Measurements from ENCODE around the gene PLS1.
"Not testable (repeated sequence)": the region's sequence is repeated elsewhere in the genome, so short reads cannot be mapped to it uniquely, and the experiment has no call there.

PLS1 gene

DNA sequence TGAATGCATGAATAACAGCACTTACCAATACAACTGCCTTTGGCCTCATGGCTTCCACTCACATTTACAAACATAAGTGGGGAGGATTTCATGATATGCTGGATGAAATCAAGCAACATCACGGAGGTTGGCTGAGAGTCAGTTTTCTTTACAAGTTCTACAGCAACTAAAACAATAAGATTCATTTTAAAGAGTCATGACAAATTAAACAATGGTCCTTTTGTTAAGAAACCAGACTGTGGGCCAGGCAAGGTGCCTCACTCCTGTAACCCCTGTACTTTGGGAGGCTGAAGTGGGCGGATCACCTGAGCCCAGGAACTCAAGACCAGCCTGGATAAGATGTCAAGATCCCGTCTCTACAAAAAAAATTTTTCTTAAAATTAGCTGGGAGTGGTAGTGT is 30.1 kb upstream of the PLS1 start:
- no peak for DNase-seq
- Histone ChIP-seq H3K4me1 (ENCODE audit: control extremely low read depth in 1 of 4, control insufficient read depth in 4 of 4, insufficient read depth in 4 of 4, low read length in 3 of 4) (no peaks in the 10 kb centered on the region), H3K27ac (ENCODE audit: insufficient read depth in 1 of 2, low read depth in 1 of 2, low read length in 2 of 2, poor library complexity in 1 of 2, severe bottlenecking in 2 of 2) (no peak overlapping the region), H3K36me3 (ENCODE audit: control insufficient read depth in 4 of 4, insufficient read depth in 4 of 4, low read length in 3 of 4) (peaks cover 9 to 51% (median 26%) of the 10 kb centered on the region in 4 experiments), H3K4me3 (ENCODE audit: control insufficient read depth in 1 of 7, extremely low read depth in 1 of 7, insufficient read depth in 4 of 7, low read depth in 2 of 7, low read length in 6 of 7) (no peak overlapping the region), H3K9me3 (ENCODE audit: control extremely low read depth in 1 of 5, control insufficient read depth in 4 of 5, insufficient read depth in 2 of 5, low read depth in 1 of 5, low read length in 4 of 5) (no peaks in the 10 kb centered on the region), H3K27me3 (replicated peaks in 2 of 5; ENCODE audit: control insufficient read depth in 4 of 5, insufficient read depth in 5 of 5, low read length in 4 of 5) (no peaks in the 10 kb centered on the region)
- ChIA-PET POLR2A (interaction anchor here (0.6 kb wide), 1 partner anchor 17 kb away, joined by 3 read pairs; no protein-coding TSS in a partner anchor), CTCF (interaction anchor here (1.1 kb wide), 1 partner anchor 12 kb away, joined by 4 read pairs; the partner anchor contains the start of gene ATR)
- WGBS (ENCODE audit: insufficient coverage), result 100% methylated on average over 2 of the region's 3 CpGs

GRCh38 chr3:142568393-142569017 is 27.7 kb upstream of the PLS1 start:
- POLR2A ChIA-PET, result no interaction called here
- WGBS (ENCODE audit: insufficient coverage), result 97% methylated on average over 17 of the region's 21 CpGs
- H3K4me1 ChIP-seq (ENCODE audit: control extremely low read depth in 1 of 4, control insufficient read depth in 4 of 4, insufficient read depth in 4 of 4, low read length in 3 of 4), result no peaks in the 10 kb centered on the region
- CTCF ChIA-PET, result no interaction called here
- H3K4me3 ChIP-seq (ENCODE audit: control insufficient read depth in 1 of 7, extremely low read depth in 1 of 7, insufficient read depth in 4 of 7, low read depth in 2 of 7, low read length in 6 of 7), result no peak overlapping the region
- H3K27ac ChIP-seq (ENCODE audit: insufficient read depth in 1 of 2, low read depth in 1 of 2, low read length in 2 of 2, poor library complexity in 1 of 2, severe bottlenecking in 2 of 2), result no peak overlapping the region
- H3K27me3 ChIP-seq (replicated peaks in 2 of 5; ENCODE audit: control insufficient read depth in 4 of 5, insufficient read depth in 5 of 5, low read length in 4 of 5), result no peaks in the 10 kb centered on the region
- H3K9me3 ChIP-seq (ENCODE audit: control extremely low read depth in 1 of 5, control insufficient read depth in 4 of 5, insufficient read depth in 2 of 5, low read depth in 1 of 5, low read length in 4 of 5), result no peaks in the 10 kb centered on the region
- peaks cover 11 to 38% (median 23%) of the 10 kb centered on the region in 4 experiments for H3K36me3 ChIP-seq (ENCODE audit: control insufficient read depth in 4 of 4, insufficient read depth in 4 of 4, low read length in 3 of 4)
- no peak for DNase-seq

DNA sequence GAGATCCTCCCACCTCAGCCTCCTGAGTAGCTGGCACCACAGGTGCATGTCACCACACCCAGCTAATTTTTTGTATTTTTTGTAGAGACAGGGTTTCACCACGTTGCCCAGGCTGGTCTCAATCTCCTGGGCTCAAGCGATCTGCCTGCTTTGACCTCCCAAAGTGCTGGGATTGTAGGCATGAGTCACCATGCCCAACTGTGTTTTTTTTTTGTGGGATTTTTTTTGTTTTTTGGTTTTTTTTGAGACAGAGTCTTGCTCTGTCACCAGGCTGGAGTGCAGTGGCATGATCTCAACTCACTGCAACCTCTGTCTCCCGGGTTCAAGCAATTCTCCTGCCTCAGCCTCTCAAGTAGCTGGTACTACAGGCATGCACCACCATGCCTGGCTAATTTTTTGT is 26.8 kb upstream of the PLS1 start:
- 100% methylated on average over 1 of the region's 3 CpGs for WGBS (ENCODE audit: insufficient coverage)
- H3K4me3 ChIP-seq (ENCODE audit: control insufficient read depth in 1 of 7, extremely low read depth in 1 of 7, insufficient read depth in 4 of 7, low read depth in 2 of 7, low read length in 6 of 7); POLR2A ChIA-PET; H3K27ac ChIP-seq (ENCODE audit: insufficient read depth in 1 of 2, low read depth in 1 of 2, low read length in 2 of 2, poor library complexity in 1 of 2, severe bottlenecking in 2 of 2); H3K4me1 ChIP-seq (ENCODE audit: control extremely low read depth in 1 of 4, control insufficient read depth in 4 of 4, insufficient read depth in 4 of 4, low read length in 3 of 4); DNase-seq; H3K9me3 ChIP-seq (ENCODE audit: control extremely low read depth in 1 of 5, control insufficient read depth in 4 of 5, insufficient read depth in 2 of 5, low read depth in 1 of 5, low read length in 4 of 5); H3K27me3 ChIP-seq (replicated peaks in 2 of 5; ENCODE audit: control insufficient read depth in 4 of 5, insufficient read depth in 5 of 5, low read length in 4 of 5): not testable (repeated sequence)
- peaks cover 9 to 29% (median 20%) of the 10 kb centered on the region in 4 experiments for H3K36me3 ChIP-seq (ENCODE audit: control insufficient read depth in 4 of 4, insufficient read depth in 4 of 4, low read length in 3 of 4)
- CTCF ChIA-PET, result interaction anchor here (0.6 kb wide), 1 partner anchor 11 kb away, joined by 3 read pairs; no protein-coding TSS in a partner anchor

GRCh38 chr3:142574223-142574622 is 22.0 kb upstream of the PLS1 start:
- POLR2A ChIA-PET, result interaction anchor here (0.6 kb wide), 1 partner anchor 423 kb away, joined by 3 read pairs; no protein-coding TSS in a partner anchor
- 100% methylated on average over 3 of the region's 3 CpGs for WGBS (ENCODE audit: insufficient coverage)

GRCh38 chr3:142574665-142575064 is 21.5 kb upstream of the PLS1 start:
- H3K4me1 ChIP-seq (ENCODE audit: control extremely low read depth in 1 of 4, control insufficient read depth in 4 of 4, insufficient read depth in 4 of 4, low read length in 3 of 4), result peaks cover 8 to 35% (median 21%) of the 10 kb centered on the region in 4 experiments
- peaks cover 0 to 9% (median 4%) of the 10 kb centered on the region in 4 experiments for H3K36me3 ChIP-seq (ENCODE audit: control insufficient read depth in 4 of 4, insufficient read depth in 4 of 4, low read length in 3 of 4)
- ChIA-PET POLR2A (interaction anchor here (0.6 kb wide), 1 partner anchor 423 kb away, joined by 3 read pairs; no protein-coding TSS in a partner anchor), CTCF (no interaction called here)
- H3K27ac ChIP-seq (ENCODE audit: insufficient read depth in 1 of 2, low read depth in 1 of 2, low read length in 2 of 2, poor library complexity in 1 of 2, severe bottlenecking in 2 of 2), result no peak overlapping the region
- no peaks in the 10 kb centered on the region for H3K27me3 ChIP-seq (replicated peaks in 2 of 5; ENCODE audit: control insufficient read depth in 4 of 5, insufficient read depth in 5 of 5, low read length in 4 of 5)
- H3K4me3 ChIP-seq (ENCODE audit: control insufficient read depth in 1 of 7, extremely low read depth in 1 of 7, insufficient read depth in 4 of 7, low read depth in 2 of 7, low read length in 6 of 7), result no peak overlapping the region
- 60% methylated on average over 1 of the region's 1 CpG for WGBS (ENCODE audit: insufficient coverage)
- DNase-seq, result peak in 2 of 3 donors; percentile 21 to 45
- no peaks in the 10 kb centered on the region for H3K9me3 ChIP-seq (ENCODE audit: control extremely low read depth in 1 of 5, control insufficient read depth in 4 of 5, insufficient read depth in 2 of 5, low read depth in 1 of 5, low read length in 4 of 5)

More at GRCh38 chr3:142574223-142574622, 22.0 kb upstream of the PLS1 start:
- H3K36me3 ChIP-seq (ENCODE audit: control insufficient read depth in 4 of 4, insufficient read depth in 4 of 4, low read length in 3 of 4); H3K27me3 ChIP-seq (replicated peaks in 2 of 5; ENCODE audit: control insufficient read depth in 4 of 5, insufficient read depth in 5 of 5, low read length in 4 of 5); H3K27ac ChIP-seq (ENCODE audit: insufficient read depth in 1 of 2, low read depth in 1 of 2, low read length in 2 of 2, poor library complexity in 1 of 2, severe bottlenecking in 2 of 2); H3K4me3 ChIP-seq (ENCODE audit: control insufficient read depth in 1 of 7, extremely low read depth in 1 of 7, insufficient read depth in 4 of 7, low read depth in 2 of 7, low read length in 6 of 7); H3K9me3 ChIP-seq (ENCODE audit: control extremely low read depth in 1 of 5, control insufficient read depth in 4 of 5, insufficient read depth in 2 of 5, low read depth in 1 of 5, low read length in 4 of 5); CTCF ChIA-PET; DNase-seq: not testable (repeated sequence)
- H3K4me1 ChIP-seq (ENCODE audit: control extremely low read depth in 1 of 4, control insufficient read depth in 4 of 4, insufficient read depth in 4 of 4, low read length in 3 of 4), result peaks cover 8 to 30% (median 19%) of the 10 kb centered on the region in 4 experiments

- Histone ChIP-seq H3K9me3 (ENCODE audit: control extremely low read depth in 1 of 5, control insufficient read depth in 4 of 5, insufficient read depth in 2 of 5, low read depth in 1 of 5, low read length in 4 of 5) (no peaks in the 10 kb centered on the region), H3K27me3 (replicated peaks in 2 of 5; ENCODE audit: control insufficient read depth in 4 of 5, insufficient read depth in 5 of 5, low read length in 4 of 5) (no peaks in the 10 kb centered on the region), H3K4me3 (ENCODE audit: control insufficient read depth in 1 of 7, extremely low read depth in 1 of 7, insufficient read depth in 4 of 7, low read depth in 2 of 7, low read length in 6 of 7) (no peak overlapping the region), H3K4me1 (ENCODE audit: control extremely low read depth in 1 of 4, control insufficient read depth in 4 of 4, insufficient read depth in 4 of 4, low read length in 3 of 4) (peaks cover 8 to 36% (median 21%) of the 10 kb centered on the region in 4 experiments), H3K36me3 (ENCODE audit: control insufficient read depth in 4 of 4, insufficient read depth in 4 of 4, low read length in 3 of 4) (peaks cover 0 to 3% (median 0%) of the 10 kb centered on the region in 4 experiments), H3K27ac (ENCODE audit: insufficient read depth in 1 of 2, low read depth in 1 of 2, low read length in 2 of 2, poor library complexity in 1 of 2, severe bottlenecking in 2 of 2) (no peak overlapping the region)
- POLR2A ChIA-PET, result no interaction called here
- DNase-seq, result no peak
- CTCF ChIA-PET, result interaction anchor here (0.8 to 1.2 kb wide), 3 partner anchors 9 to 15 kb away, joined by 3 to 4 read pairs (median 3); no protein-coding TSS in a partner anchor
Observed at GRCh38 chr3:142576792-142577191, 19.4 kb upstream of the PLS1 start.

GRCh38 chr3:142577696-142578328 is 18.4 kb upstream of the PLS1 start:
- ChIA-PET POLR2A (interaction anchor here (1.2 to 1.5 kb wide), 2 partner anchors 16 to 424 kb away, joined by 4 read pairs; partner anchors contain the start of gene U2SURP), CTCF (interaction anchor here (0.6 to 1.5 kb wide), 4 partner anchors 10 to 19 kb away, joined by 3 to 4 read pairs (median 3); no protein-coding TSS in a partner anchor)
- Histone ChIP-seq H3K4me3 (ENCODE audit: control insufficient read depth in 1 of 7, extremely low read depth in 1 of 7, insufficient read depth in 4 of 7, low read depth in 2 of 7, low read length in 6 of 7) (peak overlapping the region; percentile 85 to 97 (median 92)), H3K36me3 (ENCODE audit: control insufficient read depth in 4 of 4, insufficient read depth in 4 of 4, low read length in 3 of 4) (peaks cover 0 to 3% (median 0%) of the 10 kb centered on the region in 4 experiments), H3K4me1 (ENCODE audit: control extremely low read depth in 1 of 4, control insufficient read depth in 4 of 4, insufficient read depth in 4 of 4, low read length in 3 of 4) (peaks cover 8 to 36% (median 21%) of the 10 kb centered on the region in 4 experiments), H3K27ac (ENCODE audit: insufficient read depth in 1 of 2, low read depth in 1 of 2, low read length in 2 of 2, poor library complexity in 1 of 2, severe bottlenecking in 2 of 2) (peak overlapping the region; percentile 87 to 96), H3K27me3 (replicated peaks in 2 of 5; ENCODE audit: control insufficient read depth in 4 of 5, insufficient read depth in 5 of 5, low read length in 4 of 5) (no peaks in the 10 kb centered on the region), H3K9me3 (ENCODE audit: control extremely low read depth in 1 of 5, control insufficient read depth in 4 of 5, insufficient read depth in 2 of 5, low read depth in 1 of 5, low read length in 4 of 5) (no peaks in the 10 kb centered on the region)
- DNase-seq, result peak in 2 of 3 donors; percentile 13 to 31
- 14% methylated on average over 11 of the region's 12 CpGs for WGBS (ENCODE audit: insufficient coverage)
